Stimulated activated CD4-positive, alpha-beta T cell treated with anti-CD3 and anti-CD28 coated beads, Interleukin-4, amount 100 ng/mL, for 4 hours (primary cell): ENCODE data around the gene NOSIP.
"Not testable (repeated sequence)": the region's sequence is repeated elsewhere in the genome, so short reads cannot be mapped to it uniquely, and the experiment has no call there.

Experiments
- DNase-seq, 2 experiments: peaks; one replicate each; pipeline ENCODE4 v3.0.0-alpha.2; 2020

NOSIP gene

DNA sequence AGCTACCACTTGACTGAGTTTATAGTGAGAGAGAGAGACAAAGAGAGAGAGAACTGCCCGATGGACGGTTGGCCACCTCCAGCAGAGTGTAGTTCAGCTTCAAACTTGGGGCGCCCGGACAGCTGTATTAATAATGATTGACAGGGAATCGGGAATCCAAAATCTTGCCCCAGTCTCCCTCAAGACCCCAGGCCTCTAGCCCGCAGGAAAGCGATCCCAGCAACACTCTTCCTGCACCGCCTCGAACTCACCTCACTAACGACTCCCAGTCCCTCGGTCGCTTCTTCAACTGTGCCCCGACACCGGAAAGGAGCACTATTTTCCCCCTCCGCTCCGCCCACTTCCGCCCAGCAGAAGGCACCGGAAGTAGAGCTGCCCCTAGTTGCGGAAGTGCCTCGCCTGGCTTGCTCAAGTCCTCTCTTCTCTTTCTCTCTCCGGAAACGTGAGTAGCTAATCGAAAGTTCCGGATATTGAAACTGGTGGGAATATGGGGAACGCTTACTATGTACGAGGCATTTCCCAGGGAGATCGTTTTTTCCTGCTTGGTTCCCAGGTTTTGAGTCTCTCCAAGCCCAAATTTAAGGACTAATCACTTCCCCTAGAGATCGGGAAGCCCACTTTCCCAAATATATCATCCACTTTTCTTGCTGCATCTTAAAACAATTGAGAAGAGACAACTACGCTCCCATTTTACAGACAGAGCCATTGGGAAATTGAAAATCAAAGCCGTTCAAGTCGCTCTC, at the start of gene NOSIP:
Gene NOSIP, minus strand, starts transcription at position 293 of the 743 bp plus-strand sequence. CDS start 19,865 bp downstream, outside the sequence.
- peak; percentile 92 to 96 for DNase-seq

DNA sequence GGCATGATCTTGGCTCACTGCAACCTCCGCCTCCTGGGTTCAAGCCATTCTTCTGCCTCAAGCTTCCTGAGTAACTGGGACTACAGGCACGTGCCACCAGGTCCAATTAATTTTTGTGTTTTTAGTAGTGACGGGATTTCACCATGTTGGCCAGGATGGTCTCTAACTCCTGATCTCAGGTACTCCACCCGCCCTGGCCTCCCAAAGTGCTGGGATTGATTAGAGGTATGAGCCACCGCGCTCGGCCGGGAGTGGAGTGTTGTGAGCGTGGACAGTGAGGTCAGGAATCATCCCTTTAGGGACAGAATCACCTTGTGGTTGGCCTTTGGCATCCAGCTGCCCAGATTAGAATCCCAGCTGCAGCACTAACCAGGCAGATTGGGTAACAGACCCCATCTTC, 49.3 kb upstream of the NOSIP start:
- no peak for DNase-seq

DNA sequence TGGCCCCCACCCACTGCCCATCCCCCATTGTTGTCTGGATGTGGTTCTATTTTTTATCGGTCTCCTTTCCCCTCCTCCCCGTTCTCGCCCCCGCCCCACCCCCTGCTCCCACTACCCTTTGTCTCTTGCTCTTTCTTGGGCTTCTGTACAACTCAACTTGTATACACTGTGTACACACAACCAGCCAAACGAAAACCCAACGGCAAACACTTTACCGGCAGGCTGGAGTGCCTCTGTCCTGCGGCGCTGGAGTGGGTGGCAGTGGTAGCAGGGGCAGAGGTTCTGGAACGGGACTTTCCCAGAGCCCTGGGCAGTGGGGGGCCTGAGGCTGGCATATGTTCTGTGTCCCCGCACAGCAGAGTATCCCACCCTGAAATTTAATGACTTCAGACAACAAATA, 45.9 kb upstream of the NOSIP start:
- no peak for DNase-seq

DNA sequence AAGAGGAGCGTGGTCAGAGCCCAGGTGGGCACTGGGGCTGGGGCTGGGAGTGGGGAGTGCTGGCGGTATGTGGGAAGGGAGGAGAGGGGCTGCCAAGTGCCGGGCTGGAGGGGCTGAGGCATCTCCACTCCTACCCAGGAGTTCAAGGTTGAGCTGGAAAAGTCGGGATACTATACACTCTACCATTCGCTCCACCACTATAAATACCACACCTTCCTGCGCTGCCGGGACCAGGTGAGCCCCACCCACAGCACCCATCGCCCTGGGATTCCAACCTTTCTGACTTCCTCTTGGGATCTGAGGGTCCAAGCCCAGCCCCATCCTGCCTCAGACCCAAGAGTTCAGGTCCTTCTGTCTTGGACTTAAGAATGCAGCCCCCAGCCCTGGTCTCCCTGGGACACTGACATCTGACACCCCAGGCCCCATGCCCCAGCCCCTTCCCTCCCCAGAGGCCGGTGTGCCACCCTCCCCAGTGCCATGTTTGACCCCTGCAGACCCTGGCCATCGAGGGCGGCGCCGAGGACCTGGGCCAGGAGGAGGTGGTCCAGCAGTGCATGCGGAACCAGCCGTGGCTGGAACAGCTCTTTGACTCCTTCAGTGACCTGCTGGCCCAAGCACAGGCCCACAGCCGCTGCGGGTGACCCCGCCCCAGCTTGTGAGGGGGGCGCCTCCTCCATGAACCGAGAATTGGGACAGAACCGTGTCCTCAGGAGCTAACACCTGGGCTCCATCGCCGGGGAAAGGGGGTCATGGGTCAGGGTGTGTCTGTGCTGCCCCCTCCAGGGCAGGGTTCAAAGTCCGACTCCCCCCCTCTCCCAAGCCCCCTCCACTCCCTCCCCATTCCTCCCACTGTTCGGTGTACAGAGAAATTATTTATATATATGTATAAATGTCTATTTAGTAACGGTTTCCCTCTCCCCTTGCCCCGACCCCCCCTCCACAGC, 44.9 kb upstream of the NOSIP start:
- no peak for DNase-seq

DNA sequence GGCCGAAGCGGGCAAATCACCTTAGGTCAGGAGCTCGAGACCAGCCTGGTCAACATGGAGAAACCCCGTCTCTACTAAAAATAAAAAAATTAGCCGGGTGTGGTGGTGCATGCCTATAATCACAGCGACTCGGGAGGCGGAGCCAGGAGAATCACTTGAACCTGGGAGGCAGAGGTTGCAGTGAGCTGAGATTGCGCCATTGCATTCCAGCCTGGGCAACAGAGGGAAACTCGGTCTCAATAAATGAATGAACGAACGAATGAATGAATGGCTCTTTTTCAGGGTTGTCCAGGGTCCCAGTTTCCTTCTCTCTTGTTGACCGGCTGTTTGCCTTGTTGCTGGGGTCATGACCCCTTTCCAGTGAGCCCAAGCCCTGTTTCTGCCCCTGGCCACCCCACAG, 37.5 kb upstream of the NOSIP start:
- DNase-seq, result not testable (repeated sequence)

DNA sequence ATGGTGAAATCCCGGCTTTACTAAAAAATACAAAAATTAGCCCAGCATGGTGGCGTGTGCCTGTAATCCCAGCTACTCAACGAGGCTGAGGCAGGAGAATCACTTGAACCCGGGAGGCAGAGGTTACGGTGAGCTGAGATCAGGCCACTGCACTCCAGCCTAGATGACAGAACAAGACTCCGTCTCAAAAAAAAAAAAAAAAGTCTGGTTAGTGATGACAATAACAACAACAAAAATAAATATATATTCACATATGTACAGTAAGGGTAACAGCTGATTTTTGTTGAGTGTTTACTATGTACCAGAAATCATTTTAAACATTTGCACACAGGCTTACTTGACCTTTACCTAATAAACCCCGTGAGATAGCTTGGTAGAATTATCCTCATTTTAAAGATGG, 36.6 kb upstream of the NOSIP start:
- no peak for DNase-seq

- no peak for DNase-seq
These were observed 36.2 kb upstream of the NOSIP start for GRCh38 chr19:49616532-49616931.

- no peak for DNase-seq
These were observed 35.5 kb upstream of the NOSIP start for GRCh38 chr19:49615861-49616260.

GRCh38 chr19:49614096-49614833, 33.9 kb upstream of the NOSIP start:
- no peak for DNase-seq

- no peak for DNase-seq
These were observed 33.0 kb upstream of the NOSIP start for GRCh38 chr19:49613374-49613773.

- DNase-seq, result no peak
These were observed 29.2 kb upstream of the NOSIP start for GRCh38 chr19:49609499-49610092.

GRCh38 chr19:49605605-49606004, 25.2 kb upstream of the NOSIP start:
- no peak for DNase-seq

GRCh38 chr19:49602806-49603205, 22.4 kb upstream of the NOSIP start:
- no peak for DNase-seq

DNA sequence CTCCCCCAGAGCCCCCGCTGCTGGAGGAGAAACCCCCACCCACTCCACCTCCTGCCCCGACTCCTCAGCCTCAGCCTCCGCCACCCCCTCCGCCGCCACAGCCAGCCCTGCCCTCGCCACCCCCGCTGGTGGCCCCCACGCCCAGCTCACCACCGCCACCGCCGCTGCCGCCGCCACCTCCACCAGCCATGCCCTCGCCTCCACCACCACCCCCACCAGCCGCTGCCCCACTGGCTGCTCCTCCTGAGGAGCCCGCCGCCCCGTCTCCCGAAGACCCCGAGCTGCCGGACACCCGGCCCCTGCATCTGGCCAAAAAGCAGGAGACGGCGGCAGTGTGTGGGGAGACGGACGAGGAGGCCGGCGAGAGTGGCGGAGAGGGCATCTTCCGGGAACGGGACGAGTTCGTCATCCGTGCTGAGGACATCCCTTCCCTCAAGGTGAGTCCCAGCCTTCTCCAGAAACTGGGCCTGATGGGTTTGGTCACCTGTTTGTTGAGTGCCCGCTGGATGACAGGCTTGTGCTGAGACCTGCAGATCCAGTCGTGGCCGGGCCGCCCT, 21.2 kb upstream of the NOSIP start:
- no peak for DNase-seq

GRCh38 chr19:49599378-49600295, 19.3 kb upstream of the NOSIP start:
- DNase-seq, result no peak

GRCh38 chr19:49597703-49597974, 17.3 kb upstream of the NOSIP start:
- DNase-seq, result no peak

DNA sequence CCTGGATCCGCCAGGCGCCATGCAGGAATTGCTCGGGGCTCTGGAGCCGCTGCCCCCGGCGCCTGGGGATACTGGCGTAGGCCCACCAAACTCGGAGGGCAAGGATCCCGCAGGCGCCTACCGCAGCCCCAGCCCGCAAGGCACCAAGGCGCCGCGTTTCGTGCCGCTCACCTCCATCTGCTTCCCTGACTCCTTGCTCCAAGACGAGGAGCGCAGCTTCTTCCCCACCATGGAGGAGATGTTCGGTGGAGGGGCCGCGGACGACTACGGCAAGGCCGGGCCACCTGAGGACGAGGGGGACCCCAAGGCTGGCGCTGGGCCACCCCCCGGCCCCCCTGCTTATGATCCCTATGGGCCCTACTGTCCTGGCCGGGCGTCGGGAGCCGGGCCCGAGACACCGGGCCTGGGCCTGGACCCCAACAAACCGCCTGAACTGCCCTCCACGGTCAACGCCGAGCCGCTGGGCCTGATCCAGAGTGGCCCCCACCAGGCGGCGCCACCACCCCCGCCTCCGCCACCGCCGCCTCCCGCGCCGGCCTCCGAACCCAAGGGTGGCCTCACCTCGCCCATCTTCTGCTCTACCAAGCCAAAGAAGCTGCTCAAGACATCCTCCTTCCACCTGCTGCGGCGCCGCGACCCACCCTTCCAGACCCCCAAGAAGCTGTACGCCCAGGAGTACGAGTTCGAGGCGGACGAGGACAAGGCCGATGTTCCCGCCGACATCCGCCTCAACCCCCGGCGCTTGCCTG, 16.8 kb upstream of the NOSIP start:
- DNase-seq, result no peak

GRCh38 chr19:49596407-49596806, 16.1 kb upstream of the NOSIP start:
- DNase-seq, result no peak

GRCh38 chr19:49595819-49596404, 15.6 kb upstream of the NOSIP start:
- DNase-seq, result no peak

DNA sequence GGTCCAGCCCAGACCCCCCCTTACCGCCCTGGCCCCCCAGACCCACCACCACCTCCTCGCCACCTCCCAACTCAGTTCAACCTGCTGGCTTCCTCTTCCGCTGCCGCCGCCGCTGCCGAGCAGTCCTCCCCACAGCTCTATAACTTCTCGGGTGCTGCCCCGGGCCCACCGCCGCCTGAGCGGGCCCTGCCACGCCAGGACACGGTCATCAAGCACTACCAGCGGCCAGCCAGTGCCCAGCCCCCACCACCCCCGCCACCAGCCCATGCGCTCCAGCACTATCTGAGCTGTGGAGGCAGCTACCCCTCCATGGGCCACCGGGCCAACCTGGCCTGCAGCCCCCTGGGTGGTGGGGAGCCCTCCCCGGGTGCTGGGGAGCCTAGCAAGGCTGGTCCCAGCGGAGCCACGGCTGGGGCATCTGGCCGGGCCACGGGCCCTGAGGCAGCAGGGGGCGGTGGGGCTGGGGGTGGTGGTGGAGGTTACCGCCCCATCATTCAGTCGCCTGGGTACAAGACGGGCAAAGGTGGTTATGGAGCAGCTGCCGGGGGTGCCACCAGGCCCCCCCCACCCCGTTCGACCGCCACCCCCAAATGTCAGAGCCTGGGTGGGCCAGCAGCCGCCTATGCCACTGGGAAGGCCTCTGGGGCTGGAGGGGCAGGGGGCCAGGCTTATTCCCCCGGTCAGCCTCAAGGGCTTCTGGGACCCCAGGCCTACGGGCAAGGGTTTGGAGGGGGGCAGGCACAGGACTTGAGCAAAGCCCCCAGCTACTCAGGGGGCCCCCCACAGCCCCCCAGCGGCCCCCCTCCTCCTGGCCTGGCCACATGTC, 14.8 kb upstream of the NOSIP start:
- DNase-seq, result no peak
